HG03575 (cell line): ENCODE results near the gene SLC7A14.

Source experiments
- ATAC-seq: cut with Tn5 transposase; IDR thresholded peaks from one replicate; pipeline ENCODE4 v1.9.1; 2021; ENCODE audit not compliant: unreplicated experiment, insufficient number of reproducible peaks, low FRiP score; ENCODE audit errors: extremely low read depth

Gene SLC7A14

GRCh38 chr3:170420307-170420821 is 165.5 kb downstream of the SLC7A14 start:
- no peak for ATAC-seq

DNA sequence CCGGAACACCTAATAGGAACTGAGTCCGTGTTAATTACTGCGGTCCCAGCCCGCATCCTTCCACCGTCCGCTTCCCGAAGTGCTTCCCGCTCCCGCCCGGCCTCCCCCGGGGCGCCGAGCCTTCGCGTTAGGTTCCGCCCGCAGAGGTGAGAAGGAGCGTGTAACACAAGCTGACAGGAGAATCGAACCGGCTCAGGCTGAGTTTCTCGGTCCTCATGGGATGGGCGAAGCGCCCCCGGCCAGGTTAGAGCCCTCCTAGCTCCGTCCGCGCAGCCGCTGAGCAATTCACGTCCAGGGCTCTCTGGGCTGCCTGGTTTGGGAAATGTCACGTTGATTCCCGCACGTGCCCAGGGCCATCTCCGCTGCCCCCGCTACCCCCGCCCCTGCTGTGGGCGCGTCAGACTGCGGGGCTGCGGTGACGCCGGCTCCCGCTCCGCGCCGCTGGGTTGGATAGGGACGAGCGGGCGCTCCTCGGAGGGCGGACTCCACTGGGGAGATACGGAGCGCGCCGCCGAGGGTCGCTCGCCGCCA is 166.3 kb downstream of the SLC7A14 start:
- no peak for ATAC-seq

- ATAC-seq, result no peak
These were observed 167.2 kb downstream of the SLC7A14 start, which contains the start of gene CLDN11 for GRCh38 chr3:170418422-170419398. CLDN11 (plus strand) TSS chr3:170418868; CDS start chr3:170419067, 199 bp downstream.

DNA sequence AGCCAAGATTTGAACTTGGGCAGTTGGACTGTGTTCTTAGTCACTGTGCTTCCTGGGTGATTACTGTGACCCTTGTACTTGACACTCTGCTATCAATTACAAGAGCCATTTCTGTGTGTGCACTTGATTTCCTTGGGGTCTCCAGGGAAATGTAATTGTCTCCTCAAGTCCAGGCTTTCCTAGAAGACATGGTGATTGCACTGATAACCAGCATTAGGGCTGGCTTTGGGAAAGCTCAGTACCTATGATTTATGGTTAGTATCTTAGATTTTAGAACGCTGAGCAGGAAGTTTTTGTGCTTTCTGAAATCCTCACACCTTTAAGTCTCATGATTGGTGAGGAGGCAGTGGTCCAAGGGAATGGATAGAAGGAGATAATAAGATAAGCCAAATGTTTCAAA is 168.8 kb downstream of the SLC7A14 start:
- ATAC-seq, result no peak

DNA sequence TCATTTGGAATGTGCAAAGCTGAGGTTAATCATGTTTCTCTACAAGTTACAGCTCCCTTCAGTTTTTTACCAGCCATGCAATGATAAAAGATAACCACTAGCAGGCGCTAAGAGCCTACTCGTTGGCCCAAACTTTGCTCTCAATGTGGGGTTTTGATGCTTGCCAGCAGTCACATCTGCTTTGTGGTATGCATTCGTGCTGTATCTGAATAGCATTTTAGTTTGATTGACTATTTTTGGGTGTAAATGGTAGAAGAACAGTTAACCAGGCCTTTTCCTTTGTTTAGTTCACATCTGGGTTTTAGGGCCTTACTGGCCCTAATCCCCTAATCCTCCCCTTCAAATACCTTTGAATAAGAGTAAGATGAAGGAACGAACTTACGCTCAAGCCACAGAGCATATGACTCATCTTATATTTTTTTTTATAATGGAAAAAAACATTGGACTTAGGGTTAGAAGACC is 171.6 kb downstream of the SLC7A14 start:
- ATAC-seq, result no peak

GRCh38 chr3:170413291-170413690 is 172.6 kb downstream of the SLC7A14 start:
- ATAC-seq, result no peak

GRCh38 chr3:170410428-170411029 is 175.3 kb downstream of the SLC7A14 start:
- no peak for ATAC-seq
